GM12873 (cell line): ENCODE data around the gene UNK.

Source experiments
- CTCF ChIP-seq: IDR thresholded peaks from 2 replicates; pipeline ENCODE4 v1.5.1; 2012; ENCODE audit warnings: low read depth, mild to moderate bottlenecking, moderate library complexity, low read length, control low read depth; ENCODE audit not compliant: insufficient read depth; ENCODE audit errors: missing control alignments

Gene UNK, protein sequence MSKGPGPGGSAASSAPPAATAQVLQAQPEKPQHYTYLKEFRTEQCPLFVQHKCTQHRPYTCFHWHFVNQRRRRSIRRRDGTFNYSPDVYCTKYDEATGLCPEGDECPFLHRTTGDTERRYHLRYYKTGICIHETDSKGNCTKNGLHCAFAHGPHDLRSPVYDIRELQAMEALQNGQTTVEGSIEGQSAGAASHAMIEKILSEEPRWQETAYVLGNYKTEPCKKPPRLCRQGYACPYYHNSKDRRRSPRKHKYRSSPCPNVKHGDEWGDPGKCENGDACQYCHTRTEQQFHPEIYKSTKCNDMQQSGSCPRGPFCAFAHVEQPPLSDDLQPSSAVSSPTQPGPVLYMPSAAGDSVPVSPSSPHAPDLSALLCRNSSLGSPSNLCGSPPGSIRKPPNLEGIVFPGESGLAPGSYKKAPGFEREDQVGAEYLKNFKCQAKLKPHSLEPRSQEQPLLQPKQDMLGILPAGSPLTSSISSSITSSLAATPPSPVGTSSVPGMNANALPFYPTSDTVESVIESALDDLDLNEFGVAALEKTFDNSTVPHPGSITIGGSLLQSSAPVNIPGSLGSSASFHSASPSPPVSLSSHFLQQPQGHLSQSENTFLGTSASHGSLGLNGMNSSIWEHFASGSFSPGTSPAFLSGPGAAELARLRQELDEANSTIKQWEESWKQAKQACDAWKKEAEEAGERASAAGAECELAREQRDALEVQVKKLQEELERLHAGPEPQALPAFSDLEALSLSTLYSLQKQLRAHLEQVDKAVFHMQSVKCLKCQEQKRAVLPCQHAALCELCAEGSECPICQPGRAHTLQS

DNA sequence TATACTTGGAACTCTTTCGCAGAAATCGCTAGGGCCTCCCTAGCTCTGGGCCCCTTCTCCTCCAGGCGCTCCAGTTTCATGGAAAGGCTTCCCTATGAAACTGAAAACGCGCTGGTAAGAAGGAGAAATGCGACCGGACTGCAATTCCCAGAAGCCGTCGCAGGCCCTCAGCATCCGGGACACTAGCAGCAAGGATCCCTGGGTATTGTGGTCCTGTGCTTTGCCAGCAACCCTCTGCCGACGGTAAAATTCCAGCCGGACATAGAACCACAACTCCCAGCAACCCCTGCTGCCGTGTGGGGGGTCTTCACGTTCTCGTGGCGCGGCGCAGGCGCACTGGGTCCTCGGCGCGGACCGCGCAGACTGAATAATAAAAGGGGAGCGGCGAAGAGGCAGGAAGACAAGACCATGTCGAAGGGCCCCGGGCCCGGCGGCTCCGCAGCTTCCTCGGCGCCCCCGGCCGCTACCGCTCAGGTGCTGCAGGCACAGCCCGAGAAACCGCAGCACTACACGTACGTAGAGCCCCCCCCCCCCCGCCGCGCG lies at the start of gene UNK:
UNK (plus strand) TSS at position 334 of the 543 bp plus-strand sequence; CDS start at position 409, 75 bp downstream.
- TF ChIP-seq CTCF = no peak

GRCh38 chr17:75736173-75736835 lies 48.3 kb upstream of the UNK start:
- TF ChIP-seq CTCF = no peak

GRCh38 chr17:75737133-75737962 lies 47.3 kb upstream of the UNK start:
- TF ChIP-seq CTCF = no peak

DNA sequence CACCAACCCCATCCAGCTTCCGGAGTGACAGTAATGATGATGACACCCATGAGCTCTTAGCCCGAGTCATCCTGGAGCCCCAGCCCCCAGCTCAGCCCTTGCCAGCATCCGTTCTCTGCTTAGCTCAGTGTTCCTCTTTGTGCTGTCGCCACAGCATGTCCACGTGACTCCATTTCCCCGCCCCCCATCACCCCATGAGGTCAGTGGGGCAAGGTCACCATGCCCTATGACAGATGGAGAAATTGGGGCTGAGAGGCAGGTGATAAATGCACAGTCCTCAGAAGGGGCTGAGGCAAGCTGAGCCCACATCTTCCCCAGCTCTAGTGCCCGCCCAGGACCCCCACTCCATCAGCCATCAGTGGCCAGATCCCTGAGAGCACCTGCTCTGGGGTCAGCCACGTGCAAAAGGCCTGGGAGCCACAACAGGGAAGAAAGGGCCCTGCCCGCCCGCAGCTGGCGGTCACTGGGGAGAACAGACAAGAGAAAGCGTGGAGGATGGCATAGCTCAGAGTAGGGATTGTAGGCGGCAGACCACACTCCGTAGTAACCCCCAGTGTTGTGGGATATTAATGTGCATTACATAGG lies 46.3 kb upstream of the UNK start:
- TF ChIP-seq CTCF = no peak

DNA sequence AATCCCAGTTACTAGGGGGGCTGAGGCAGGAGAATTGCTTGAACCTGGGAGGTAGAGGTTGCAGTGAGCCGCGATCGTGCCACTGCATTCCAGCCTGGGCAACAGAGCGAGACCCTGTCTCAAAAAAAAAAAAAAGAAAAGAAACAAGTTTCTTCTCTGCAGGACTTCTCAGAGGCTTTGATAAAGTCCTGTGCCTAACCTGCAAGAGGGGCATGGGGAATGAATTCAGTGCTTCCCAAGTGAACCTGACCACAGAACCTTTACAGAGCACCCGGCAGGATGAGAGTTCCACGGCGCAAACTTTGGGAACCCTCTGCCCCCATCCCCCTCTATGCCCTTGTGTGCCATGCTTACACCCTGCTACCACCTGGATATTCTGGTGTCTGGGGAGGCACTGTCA lies 45.4 kb upstream of the UNK start:
- no peak for TF ChIP-seq CTCF

GRCh38 chr17:75739801-75740200 lies 44.8 kb upstream of the UNK start:
- TF ChIP-seq CTCF = no peak
